ENCODE results near the gene SLC25A21. TPM values are rescaled to one million over a fixed set of nuclear protein-coding genes. Genes with fewer than 3 reads are reported as not detected.

The SLC25A21 gene
- total and polyA plus RNA-seq, 9 donors, result 0.57 to 1.6 (median 1.1) TPM; not detected in 1

- Histone ChIP-seq H3K27me3 (no peaks in the 10 kb centered on the region), H3K4me3 (no peak overlapping the region), H3K27ac (no peak overlapping the region), H3K4me1 (ENCODE audit: insufficient read depth) (no peaks in the 10 kb centered on the region), H3K36me3 (no peaks in the 10 kb centered on the region), H3K9me3 (no peaks in the 10 kb centered on the region)
- 59 to 66% (median 62%) methylated on average over 9 of the region's 9 CpGs for WGBS, 3 donors
- intact Hi-C loops (cut with DNase I), result no loop called here
- DNase-seq, result no peak
- no peak for TF ChIP-seq POLR2A (IDR thresholded peaks at IDR 0.05)
- TF ChIP-seq, protein P1, sequence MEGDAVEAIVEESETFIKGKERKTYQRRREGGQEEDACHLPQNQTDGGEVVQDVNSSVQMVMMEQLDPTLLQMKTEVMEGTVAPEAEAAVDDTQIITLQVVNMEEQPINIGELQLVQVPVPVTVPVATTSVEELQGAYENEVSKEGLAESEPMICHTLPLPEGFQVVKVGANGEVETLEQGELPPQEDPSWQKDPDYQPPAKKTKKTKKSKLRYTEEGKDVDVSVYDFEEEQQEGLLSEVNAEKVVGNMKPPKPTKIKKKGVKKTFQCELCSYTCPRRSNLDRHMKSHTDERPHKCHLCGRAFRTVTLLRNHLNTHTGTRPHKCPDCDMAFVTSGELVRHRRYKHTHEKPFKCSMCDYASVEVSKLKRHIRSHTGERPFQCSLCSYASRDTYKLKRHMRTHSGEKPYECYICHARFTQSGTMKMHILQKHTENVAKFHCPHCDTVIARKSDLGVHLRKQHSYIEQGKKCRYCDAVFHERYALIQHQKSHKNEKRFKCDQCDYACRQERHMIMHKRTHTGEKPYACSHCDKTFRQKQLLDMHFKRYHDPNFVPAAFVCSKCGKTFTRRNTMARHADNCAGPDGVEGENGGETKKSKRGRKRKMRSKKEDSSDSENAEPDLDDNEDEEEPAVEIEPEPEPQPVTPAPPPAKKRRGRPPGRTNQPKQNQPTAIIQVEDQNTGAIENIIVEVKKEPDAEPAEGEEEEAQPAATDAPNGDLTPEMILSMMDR (IDR thresholded peaks at IDR 0.05), result no peak
- TF ChIP-seq EP300 (IDR thresholded peaks at IDR 0.05), result no peak
Observed at GRCh38 chr14:36683083-36683724, 489.2 kb downstream of the SLC25A21 start.

DNA sequence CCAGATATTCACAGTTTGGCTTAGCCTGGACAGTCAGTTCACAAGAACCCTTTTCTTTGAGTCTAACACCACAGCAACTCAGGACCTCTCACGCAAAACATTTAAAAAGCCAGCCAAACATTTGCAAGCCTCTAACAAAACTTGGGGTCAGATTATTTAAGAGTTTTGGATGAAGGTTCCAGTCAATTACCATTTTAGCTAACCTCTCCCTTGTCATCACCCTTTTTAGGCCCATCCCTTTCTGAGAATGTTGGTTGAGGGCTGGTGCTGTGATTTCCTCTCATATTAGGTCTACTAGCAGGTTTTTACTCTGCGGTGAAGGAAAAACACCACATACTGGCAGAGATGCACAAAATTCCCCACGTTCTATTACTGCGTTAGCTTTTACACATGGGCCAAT, 490.1 kb downstream of the SLC25A21 start:
- no peaks in the 10 kb centered on the region for H3K27me3 ChIP-seq
- H3K36me3 ChIP-seq, result no peaks in the 10 kb centered on the region
- WGBS, 3 donors, result 94 to 98% (median 97%) methylated on average over 4 of the region's 4 CpGs
- no peak overlapping the region for H3K4me3 ChIP-seq
- H3K4me1 ChIP-seq (ENCODE audit: insufficient read depth), result no peaks in the 10 kb centered on the region
- intact Hi-C loops (cut with DNase I), result no loop called here
- TF ChIP-seq EP300 (IDR thresholded peaks at IDR 0.05) (no peak), POLR2A (IDR thresholded peaks at IDR 0.05) (no peak)
- TF ChIP-seq, protein P1 (IDR thresholded peaks at IDR 0.05), result no peak
- no peak for DNase-seq
- no peak overlapping the region for H3K27ac ChIP-seq
- no peaks in the 10 kb centered on the region for H3K9me3 ChIP-seq

DNA sequence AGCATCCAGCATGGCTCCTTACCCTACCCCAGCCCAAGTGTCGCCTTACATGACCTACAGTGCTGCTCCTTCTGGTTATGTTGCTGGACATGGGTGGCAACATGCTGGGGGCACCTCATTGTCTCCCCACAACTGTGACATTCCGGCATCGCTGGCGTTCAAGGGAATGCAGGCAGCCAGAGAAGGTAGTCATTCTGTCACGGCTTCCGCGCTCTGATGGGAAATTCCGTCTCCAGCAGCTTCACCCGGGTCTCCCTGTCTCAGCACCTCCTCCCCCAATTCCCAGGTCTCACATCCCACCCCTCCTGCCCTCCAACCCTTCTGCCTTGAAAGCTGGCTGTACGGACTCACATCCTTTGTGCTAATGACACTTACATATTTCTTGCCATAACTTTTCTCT, 496.2 kb downstream of the SLC25A21 start:
- Histone ChIP-seq H3K27ac (no peak overlapping the region), H3K27me3 (no peaks in the 10 kb centered on the region), H3K4me1 (ENCODE audit: insufficient read depth) (no peaks in the 10 kb centered on the region), H3K9me3 (no peaks in the 10 kb centered on the region), H3K4me3 (no peak overlapping the region), H3K36me3 (no peaks in the 10 kb centered on the region)
- no peak for DNase-seq
- WGBS, 3 donors, result 17 to 21% (median 21%) methylated on average over 10 of the region's 10 CpGs
- TF ChIP-seq, protein P1 (IDR thresholded peaks at IDR 0.05), result no peak
- no peak for TF ChIP-seq EP300 (IDR thresholded peaks at IDR 0.05)
- no peak for TF ChIP-seq POLR2A (IDR thresholded peaks at IDR 0.05)
- intact Hi-C loops (cut with DNase I), result no loop called here

GRCh38 chr14:36675581-36675980, 496.8 kb downstream of the SLC25A21 start:
- TF ChIP-seq POLR2A (IDR thresholded peaks at IDR 0.05) (no peak), EP300 (IDR thresholded peaks at IDR 0.05) (no peak)
- TF ChIP-seq, protein P1 (IDR thresholded peaks at IDR 0.05), result no peak
- Histone ChIP-seq H3K4me1 (ENCODE audit: insufficient read depth) (no peaks in the 10 kb centered on the region), H3K36me3 (no peaks in the 10 kb centered on the region), H3K27me3 (no peaks in the 10 kb centered on the region), H3K27ac (no peak overlapping the region), H3K4me3 (no peak overlapping the region), H3K9me3 (no peaks in the 10 kb centered on the region)
- DNase-seq, result no peak
- WGBS, 3 donors, result 62 to 75% (median 73%) methylated on average over 6 of the region's 6 CpGs
- intact Hi-C loops (cut with DNase I), result no loop called here

Measured in ovary (tissue), 9 donors.